Mesenchymal stem cell (in vitro differentiated cells and primary cell): ENCODE results near the gene FSTL4.

Experiments used
- DNase-seq: peaks from one replicate; pipeline ENCODE4 v3.0.0-alpha.2; 2013
- H2AFZ ChIP-seq: one replicate; pipeline ENCODE4 v1.6.1; 2013; ENCODE audit warnings: low read depth, mild to moderate bottlenecking, control low read depth, inconsistent platforms, low read length, moderate library complexity
- H2AK5ac ChIP-seq: 2 replicates; pipeline ENCODE4 v1.6.1; 2013; ENCODE audit warnings: low read length, moderate library complexity, mild to moderate bottlenecking, inconsistent platforms; ENCODE audit not compliant: severe bottlenecking
- H2BK120ac ChIP-seq: one replicate; pipeline ENCODE4 v1.6.1; 2013; ENCODE audit warnings: low read depth, mild to moderate bottlenecking, inconsistent platforms, low read length, moderate library complexity
- H2BK12ac ChIP-seq, 2 experiments: one replicate each; pipeline ENCODE4 v1.6.1; 2013; ENCODE audit warnings: inconsistent platforms in 2 of 2, low read length in 2 of 2, mild to moderate bottlenecking in 2 of 2, moderate library complexity in 2 of 2, control low read depth in 1 of 2
- H2BK15ac ChIP-seq: one replicate; pipeline ENCODE4 v1.6.1; 2013; ENCODE audit warnings: mild to moderate bottlenecking, low read depth, inconsistent platforms; ENCODE audit not compliant: poor library complexity, severe bottlenecking
- H2BK5ac ChIP-seq: 2 replicates; pipeline ENCODE4 v1.6.1; 2013; ENCODE audit warnings: low read depth, mild to moderate bottlenecking, low read length, control low read depth, inconsistent platforms; ENCODE audit not compliant: poor library complexity, severe bottlenecking
- H3K14ac ChIP-seq, 2 experiments: one replicate each; pipeline ENCODE4 v1.6.1; 2013; ENCODE audit warnings: inconsistent platforms in 2 of 2, low read length in 2 of 2, control low read depth in 1 of 2, mild to moderate bottlenecking in 1 of 2, moderate library complexity in 1 of 2
- H3K18ac ChIP-seq, 2 experiments: one replicate each; pipeline ENCODE4 v1.6.1; 2013; ENCODE audit warnings: inconsistent platforms in 2 of 2, low read length in 2 of 2, control low read depth in 1 of 2, low read depth in 1 of 2, mild to moderate bottlenecking in 1 of 2
- H3K23ac ChIP-seq, 2 experiments: one replicate each; pipeline ENCODE4 v1.6.1; 2013; ENCODE audit warnings: inconsistent platforms in 2 of 2, low read length in 2 of 2, mild to moderate bottlenecking in 2 of 2, moderate library complexity in 2 of 2, control low read depth in 1 of 2
- H3K27ac ChIP-seq: 2 replicates; pipeline ENCODE4 v1.5.1; 2013; ENCODE audit warnings: mild to moderate bottlenecking, moderate library complexity, low read length, control low read depth, inconsistent platforms; ENCODE audit not compliant: poor library complexity, severe bottlenecking
- H3K27me3 ChIP-seq, 2 experiments: 2 replicates each; pipeline versions ENCODE4 v1.6.1 to v1.7.0; 2013; ENCODE audit warnings: low read length in 2 of 2, mild to moderate bottlenecking in 2 of 2, moderate library complexity in 2 of 2, control low read depth in 1 of 2, inconsistent platforms in 1 of 2; ENCODE audit not compliant: control insufficient read depth in 1 of 2, insufficient read depth in 1 of 2
- H3K36me3 ChIP-seq, 2 experiments: 2 replicates each; pipeline versions ENCODE4 v1.6.1 to v1.7.0; 2013; ENCODE audit warnings: low read length in 2 of 2, control low read depth in 1 of 2, inconsistent platforms in 1 of 2, low read depth in 1 of 2, mild to moderate bottlenecking in 1 of 2; ENCODE audit not compliant: insufficient read depth in 2 of 2, control insufficient read depth in 1 of 2
- H3K4ac ChIP-seq, 2 experiments: one replicate each; pipeline ENCODE4 v1.6.1; 2013; ENCODE audit warnings: inconsistent platforms in 2 of 2, low read length in 2 of 2, mild to moderate bottlenecking in 2 of 2, moderate library complexity in 2 of 2, control low read depth in 1 of 2, low read depth in 1 of 2
- H3K4me1 ChIP-seq: 2 replicates; pipeline ENCODE4 v1.6.1; 2013; ENCODE audit warnings: low read depth, low read length, control low read depth; ENCODE audit not compliant: control insufficient read depth, insufficient read depth
- H3K4me2 ChIP-seq: 2 replicates; pipeline ENCODE4 v1.6.1; 2013; ENCODE audit warnings: low read length, mild to moderate bottlenecking, inconsistent platforms; ENCODE audit not compliant: poor library complexity, severe bottlenecking
- H3K4me3 ChIP-seq, 2 experiments: 2 replicates each; pipeline versions ENCODE4 v1.5.1 to v1.7.0; 2013; ENCODE audit warnings: low read length in 2 of 2, mild to moderate bottlenecking in 2 of 2, control low read depth in 1 of 2, low read depth in 1 of 2; ENCODE audit not compliant: insufficient read depth in 1 of 2
- H3K79me1 ChIP-seq: replicated peaks from 2 replicates; pipeline ENCODE4 v1.6.1; 2013; ENCODE audit warnings: mild to moderate bottlenecking, control low read depth, low read length, inconsistent platforms; ENCODE audit not compliant: poor library complexity, severe bottlenecking
- H3K9ac ChIP-seq: 2 replicates; pipeline ENCODE4 v1.7.0; 2013; ENCODE audit warnings: mild to moderate bottlenecking, low read length, moderate library complexity
- H3K9me3 ChIP-seq: 2 replicates; pipeline ENCODE4 v1.7.0; 2013; ENCODE audit warnings: mild to moderate bottlenecking, low read length; ENCODE audit not compliant: control insufficient read depth
- H4K8ac ChIP-seq: one replicate; pipeline ENCODE4 v1.6.1; 2013; ENCODE audit warnings: inconsistent platforms, mild to moderate bottlenecking, low read length, moderate library complexity
- H4K91ac ChIP-seq: one replicate; pipeline ENCODE4 v1.6.1; 2013; ENCODE audit warnings: mild to moderate bottlenecking, low read length, inconsistent platforms
- WGBS: methylation state at CpG from one replicate; pipeline ENCODE4 v1.1.7; 2013; ENCODE audit warnings: mixed read lengths; 5-methylcytosine and 5-hydroxymethylcytosine counted together

The FSTL4 gene

GRCh38 chr5:133265720-133266526, 346.4 kb downstream of the FSTL4 start:
- H3K14ac ChIP-seq = no peak overlapping the region
- 85% methylated on average over 18 of the region's 18 CpGs for WGBS
- H2BK12ac ChIP-seq = no peak overlapping the region
- peak overlapping the region in 1 of 2 experiments; percentile 61 for H3K23ac ChIP-seq
- no peak overlapping the region for H3K4ac ChIP-seq
- no peak overlapping the region for H2AK5ac ChIP-seq
- no peak overlapping the region for H3K27ac ChIP-seq
- peaks cover 62 to 92% of the 10 kb centered on the region in 2 experiments for H3K27me3 ChIP-seq
- no peaks in the 10 kb centered on the region for H3K9me3 ChIP-seq
- DNase-seq = no peak
- no peaks in the 10 kb centered on the region for H3K4me1 ChIP-seq
- no peaks in the 10 kb centered on the region for H3K79me1 ChIP-seq
- H2BK15ac ChIP-seq = no peak overlapping the region
- no peak overlapping the region for H2BK5ac ChIP-seq
- no peak overlapping the region for H4K8ac ChIP-seq
- H3K36me3 ChIP-seq = no peaks in the 10 kb centered on the region
- no peak overlapping the region for H2AFZ ChIP-seq
- no peak overlapping the region for H3K4me2 ChIP-seq
- no peak overlapping the region for H4K91ac ChIP-seq
- H3K4me3 ChIP-seq = no peak overlapping the region
- H3K18ac ChIP-seq = no peak overlapping the region
- no peak overlapping the region for H2BK120ac ChIP-seq
- no peak overlapping the region for H3K9ac ChIP-seq

- H3K4ac ChIP-seq = no peak overlapping the region
- H3K4me3 ChIP-seq = no peak overlapping the region
- no peak overlapping the region for H3K4me2 ChIP-seq
- H3K18ac ChIP-seq = no peak overlapping the region
- no peak overlapping the region for H2BK120ac ChIP-seq
- no peaks in the 10 kb centered on the region for H3K4me1 ChIP-seq
- H3K14ac ChIP-seq = no peak overlapping the region
- no peak for DNase-seq
- peaks cover 56 to 92% of the 10 kb centered on the region in 2 experiments for H3K27me3 ChIP-seq
- no peaks in the 10 kb centered on the region for H3K36me3 ChIP-seq
- no peaks in the 10 kb centered on the region for H3K9me3 ChIP-seq
- H2BK12ac ChIP-seq = no peak overlapping the region
- H2BK5ac ChIP-seq = no peak overlapping the region
- 88% methylated on average over 4 of the region's 5 CpGs for WGBS
- H2AK5ac ChIP-seq = no peak overlapping the region
- no peak overlapping the region for H3K9ac ChIP-seq
- no peak overlapping the region for H4K8ac ChIP-seq
- no peak overlapping the region for H3K23ac ChIP-seq
- H3K27ac ChIP-seq = no peak overlapping the region
- H3K79me1 ChIP-seq = no peaks in the 10 kb centered on the region
- no peak overlapping the region for H4K91ac ChIP-seq
- H2BK15ac ChIP-seq = no peak overlapping the region
- no peak overlapping the region for H2AFZ ChIP-seq
These were observed 347.1 kb downstream of the FSTL4 start for GRCh38 chr5:133265257-133265656.

GRCh38 chr5:133262690-133263089, 349.7 kb downstream of the FSTL4 start:
- Histone ChIP-seq H3K18ac (no peak overlapping the region), H3K27me3 (peaks cover 58 to 96% of the 10 kb centered on the region in 2 experiments), H3K4ac (no peak overlapping the region), H3K79me1 (no peaks in the 10 kb centered on the region), H4K8ac (no peak overlapping the region), H2AK5ac (no peak overlapping the region), H2BK15ac (no peak overlapping the region), H3K27ac (no peak overlapping the region), H3K9ac (no peak overlapping the region), H3K4me1 (no peaks in the 10 kb centered on the region), H3K4me2 (no peak overlapping the region), H2AFZ (no peak overlapping the region), H2BK12ac (no peak overlapping the region), H3K14ac (no peak overlapping the region), H3K23ac (no peak overlapping the region), H3K9me3 (no peaks in the 10 kb centered on the region), H2BK120ac (no peak overlapping the region), H3K4me3 (no peak overlapping the region), H3K36me3 (no peaks in the 10 kb centered on the region), H4K91ac (no peak overlapping the region), H2BK5ac (no peak overlapping the region)
- WGBS = 77% methylated on average over 4 of the region's 4 CpGs
- no peak for DNase-seq

GRCh38 chr5:133261993-133262392, 350.3 kb downstream of the FSTL4 start:
- Histone ChIP-seq H2BK120ac (no peak overlapping the region), H3K4me3 (no peak overlapping the region), H3K14ac (no peak overlapping the region), H3K9me3 (no peaks in the 10 kb centered on the region), H2AK5ac (no peak overlapping the region), H3K18ac (no peak overlapping the region), H4K8ac (no peak overlapping the region), H3K27me3 (peaks cover 51 to 96% of the 10 kb centered on the region in 2 experiments), H3K27ac (no peak overlapping the region), H3K36me3 (no peaks in the 10 kb centered on the region), H3K4ac (no peak overlapping the region), H3K9ac (no peak overlapping the region), H3K79me1 (no peaks in the 10 kb centered on the region), H4K91ac (no peak overlapping the region), H2BK12ac (no peak overlapping the region), H2BK15ac (no peak overlapping the region), H2BK5ac (no peak overlapping the region), H3K4me2 (no peak overlapping the region), H2AFZ (no peak overlapping the region), H3K23ac (no peak overlapping the region), H3K4me1 (no peaks in the 10 kb centered on the region)
- 84% methylated on average over 6 of the region's 6 CpGs for WGBS
- DNase-seq = no peak
